AG20443 (cell line): ENCODE measurements around the gene RHBDF1.
"Not testable (repeated sequence)": the region's sequence is repeated elsewhere in the genome, so short reads cannot be mapped to it uniquely, and the experiment has no call there.

ENCODE experiments used
- DNase-seq: peaks from one replicate; pipeline ENCODE4 v3.0.0; 2012; ENCODE audit warnings: low spot score, mixed read lengths

The RHBDF1 gene

DNA sequence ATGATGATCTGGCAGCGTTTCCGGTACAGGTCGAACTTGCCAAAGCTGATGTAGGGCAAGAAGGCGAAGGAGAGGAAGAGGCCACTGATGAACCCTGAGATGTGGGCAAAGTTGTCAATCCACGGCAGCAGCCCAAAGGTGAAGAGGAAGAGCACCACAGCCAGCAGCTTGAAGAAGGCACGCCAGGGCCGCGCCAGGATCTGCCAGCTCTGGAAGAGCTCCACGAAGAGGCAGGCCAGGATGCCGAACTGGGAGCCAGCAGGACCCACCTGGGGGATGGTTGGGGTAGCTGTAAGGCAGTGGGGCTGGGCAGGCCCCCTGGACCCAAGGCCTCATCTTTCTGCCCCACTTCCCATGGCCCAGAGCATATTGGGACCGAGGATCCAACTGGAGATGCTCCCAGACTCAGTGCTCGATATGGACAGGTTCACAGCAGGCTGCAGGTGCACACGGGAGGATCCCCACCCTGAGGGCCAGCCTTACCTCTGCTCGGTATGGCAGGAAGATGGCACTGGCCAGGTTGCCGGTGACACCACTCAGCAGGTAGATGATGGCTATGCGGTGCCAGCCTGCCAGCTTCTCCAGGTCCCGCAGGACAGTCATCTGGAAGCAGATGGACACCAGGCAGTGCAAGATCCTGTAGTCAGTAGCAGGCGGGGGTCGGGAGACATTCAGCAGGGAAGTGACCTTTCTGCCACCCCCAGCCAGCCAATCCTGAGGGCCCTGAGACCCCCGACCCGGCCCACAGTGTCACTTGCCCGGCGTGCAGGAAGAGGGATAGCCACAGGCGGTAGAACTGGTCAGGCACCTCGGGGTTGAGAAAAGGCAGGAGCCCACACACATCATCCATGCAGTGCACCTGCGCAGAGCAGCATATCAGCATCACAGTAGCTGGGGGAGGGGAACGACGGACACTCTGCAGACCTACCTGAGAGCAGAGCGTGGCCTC, 13.7 kb downstream of the RHBDF1 start:
- DNase-seq, result no peak

GRCh38 chr16:57711-58110, 14.7 kb downstream of the RHBDF1 start:
- no peak for DNase-seq

GRCh38 chr16:56231-56927, 16.1 kb downstream of the RHBDF1 start:
- DNase-seq, result no peak

GRCh38 chr16:55571-56136, 16.8 kb downstream of the RHBDF1 start:
- DNase-seq, result no peak

DNA sequence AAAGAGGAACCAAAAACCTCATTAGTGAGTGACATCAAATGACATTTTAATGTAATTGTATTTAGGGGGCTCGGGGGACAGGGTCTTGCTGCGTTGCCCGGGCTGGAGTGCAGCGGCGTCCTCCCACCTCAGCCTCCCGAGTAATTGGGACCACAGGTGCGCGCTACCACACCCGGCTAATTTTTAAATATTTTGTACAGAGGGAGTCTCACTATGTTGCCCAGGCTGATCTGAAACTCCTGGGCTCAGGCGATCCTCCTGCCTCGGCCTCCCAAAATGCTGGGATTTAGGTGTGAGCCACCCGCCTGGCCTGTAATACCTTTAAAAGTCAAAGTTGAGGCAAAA, 18.2 kb downstream of the RHBDF1 start:
- DNase-seq, result no peak

DNA sequence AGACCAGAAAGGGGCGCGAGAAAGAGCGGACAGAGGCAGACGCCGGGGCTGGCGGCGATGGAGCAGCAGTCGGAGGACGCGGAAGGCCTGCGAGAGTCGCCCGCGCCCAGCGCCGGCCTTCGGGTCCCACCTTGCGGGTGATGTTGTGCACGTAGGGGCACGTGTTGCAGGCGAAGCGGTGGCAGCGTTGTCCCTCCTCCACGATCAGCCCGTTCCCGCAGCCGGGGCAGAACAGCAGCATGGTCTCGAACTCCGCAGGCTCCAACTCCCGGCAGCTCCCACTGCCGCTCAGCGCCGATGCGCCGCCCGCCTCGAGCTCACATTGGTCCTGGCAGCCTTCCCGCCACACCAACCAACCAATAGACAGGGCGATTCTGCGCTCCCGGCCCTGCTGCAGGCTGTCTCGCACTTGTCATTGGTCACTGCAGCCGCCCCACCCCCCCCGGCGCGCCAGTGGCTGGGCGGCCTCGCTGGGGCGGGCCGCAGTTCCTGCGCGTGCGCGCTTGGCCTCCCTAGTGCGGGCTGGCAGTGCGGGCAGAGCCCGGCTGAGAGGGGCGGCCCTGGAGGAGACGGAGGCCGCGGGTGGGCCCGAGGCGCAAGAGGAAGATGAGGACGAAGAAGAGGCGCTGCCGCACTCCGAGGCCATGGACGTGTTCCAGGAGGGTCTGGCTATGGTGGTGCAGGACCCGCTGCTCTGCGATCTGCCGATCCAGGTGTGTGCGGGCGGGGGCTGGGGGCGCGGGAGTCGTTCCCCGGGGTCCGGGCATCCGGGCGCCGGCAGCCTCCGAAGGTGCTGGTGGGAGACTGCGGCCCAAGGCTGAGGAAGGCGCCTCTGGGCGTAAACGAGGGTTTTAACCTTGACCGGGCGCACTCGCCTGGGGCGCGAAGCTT, 18.8 kb downstream of the RHBDF1 start, which contains the start of the genes POLR3K and SNRNP25:
TSS of gene POLR3K (minus strand) at position 263 of the 891 bp plus-strand sequence. CDS start at position 241, 22 bp downstream.
TSS of gene SNRNP25 (plus strand) at position 483 of the 891 bp plus-strand sequence. CDS start at position 672, 189 bp downstream.
- peak; percentile 100 for DNase-seq

DNA sequence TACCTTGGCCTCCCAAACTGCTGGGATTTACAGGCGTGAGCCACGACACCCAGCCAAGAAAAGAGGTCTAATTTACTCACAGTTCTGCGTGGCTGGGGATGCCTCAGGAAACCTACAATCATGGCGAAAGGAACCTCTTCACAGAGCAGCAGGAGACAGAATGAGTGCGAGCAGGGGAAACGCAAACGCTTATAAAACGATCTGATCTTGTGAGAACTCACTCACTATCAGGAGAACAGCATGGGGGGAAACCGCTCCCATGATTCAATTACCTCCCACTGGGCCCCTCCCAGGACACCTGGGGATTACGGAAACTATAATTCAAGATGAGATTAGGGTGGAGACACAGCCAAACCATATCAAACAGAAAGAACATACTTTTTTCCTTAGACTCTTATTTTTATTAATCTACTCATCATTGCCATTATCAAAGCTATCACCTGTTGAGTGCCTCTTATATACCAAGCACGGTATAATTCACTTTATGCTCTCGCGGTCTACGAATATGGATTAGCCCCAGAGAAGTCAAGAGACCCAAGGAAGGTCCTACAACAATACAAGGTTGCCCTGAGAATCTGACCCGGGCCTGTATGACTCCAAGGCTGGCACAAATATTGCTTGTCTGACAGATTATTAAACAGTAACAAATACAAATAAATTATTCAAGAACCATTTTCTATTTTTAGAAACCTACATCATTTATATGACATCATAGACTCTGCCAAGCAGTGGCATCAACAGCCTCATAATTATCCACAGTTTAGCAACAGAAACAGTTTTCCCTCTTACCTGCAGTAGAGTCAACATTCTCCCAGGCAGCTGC, 21.5 kb downstream of the RHBDF1 start:
- no peak for DNase-seq

- no peak for DNase-seq
Observed at GRCh38 chr16:47234-47633, 25.2 kb downstream of the RHBDF1 start.

- not testable (repeated sequence) for DNase-seq
Observed at GRCh38 chr16:46510-46909, 25.9 kb downstream of the RHBDF1 start.

DNA sequence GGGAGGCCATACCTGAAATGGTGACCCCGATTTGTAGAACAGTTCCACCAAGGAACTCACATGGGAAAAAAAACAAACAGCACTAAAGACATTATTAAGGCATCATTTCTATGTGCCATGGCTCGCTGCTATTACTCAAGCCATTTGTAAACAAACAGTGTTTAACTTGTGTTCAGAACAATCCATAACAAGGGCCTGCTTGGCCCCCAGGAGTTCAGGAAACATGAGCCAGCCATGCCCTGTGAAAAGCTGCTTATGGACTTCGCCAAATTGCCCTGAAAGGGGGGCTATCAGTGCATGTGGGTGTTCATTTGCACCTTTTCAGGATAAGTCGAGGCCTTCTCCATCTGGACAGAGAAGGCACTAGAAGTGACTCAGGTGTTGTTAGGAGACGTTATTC, 27.0 kb downstream of the RHBDF1 start:
- no peak for DNase-seq

DNA sequence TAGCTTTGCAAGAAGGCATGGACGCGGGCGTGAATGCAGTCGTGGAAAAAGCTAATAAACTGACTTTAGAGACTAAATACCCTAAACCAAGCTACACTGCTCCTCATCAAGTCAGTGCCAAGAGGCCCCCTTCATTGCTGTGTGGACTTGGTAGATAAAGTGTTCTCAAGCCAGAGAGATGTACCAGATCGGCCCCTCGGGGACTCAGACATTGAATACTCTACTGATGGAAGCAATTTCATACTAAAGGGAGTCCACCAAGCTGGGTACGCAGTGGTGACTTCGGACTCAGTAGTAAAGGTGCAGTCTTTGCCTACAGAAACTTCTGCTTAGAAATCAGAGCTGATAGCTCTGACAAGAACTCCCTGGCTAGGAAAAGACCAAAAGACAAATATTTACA, 27.8 kb downstream of the RHBDF1 start:
- DNase-seq, result no peak

GRCh38 chr16:43294-43693, 29.1 kb downstream of the RHBDF1 start:
- no peak for DNase-seq

DNA sequence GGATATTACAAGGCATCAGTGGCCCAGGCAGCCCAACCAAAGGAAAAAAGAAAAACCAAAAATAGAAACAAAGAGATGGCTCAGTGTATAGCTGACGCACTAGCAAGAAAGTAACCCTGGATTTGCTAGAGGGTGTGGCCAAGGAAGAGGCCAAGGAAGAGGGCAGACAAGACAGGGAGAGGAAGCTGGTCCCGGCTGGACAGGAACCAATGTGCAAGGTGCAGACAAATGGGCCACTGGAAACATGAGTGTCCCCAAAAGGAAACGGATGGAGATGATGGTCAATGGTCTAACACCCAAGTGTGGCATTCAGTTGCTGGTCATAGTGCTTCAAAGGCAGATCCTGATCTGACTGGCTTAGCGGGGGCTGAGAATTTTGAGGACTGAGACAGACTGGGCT, 29.7 kb downstream of the RHBDF1 start:
- no peak for DNase-seq

- no peak for DNase-seq
Observed at GRCh38 chr16:42069-42457, 30.4 kb downstream of the RHBDF1 start.

- DNase-seq, result no peak
Observed at GRCh38 chr16:41439-42068, 30.9 kb downstream of the RHBDF1 start.

DNA sequence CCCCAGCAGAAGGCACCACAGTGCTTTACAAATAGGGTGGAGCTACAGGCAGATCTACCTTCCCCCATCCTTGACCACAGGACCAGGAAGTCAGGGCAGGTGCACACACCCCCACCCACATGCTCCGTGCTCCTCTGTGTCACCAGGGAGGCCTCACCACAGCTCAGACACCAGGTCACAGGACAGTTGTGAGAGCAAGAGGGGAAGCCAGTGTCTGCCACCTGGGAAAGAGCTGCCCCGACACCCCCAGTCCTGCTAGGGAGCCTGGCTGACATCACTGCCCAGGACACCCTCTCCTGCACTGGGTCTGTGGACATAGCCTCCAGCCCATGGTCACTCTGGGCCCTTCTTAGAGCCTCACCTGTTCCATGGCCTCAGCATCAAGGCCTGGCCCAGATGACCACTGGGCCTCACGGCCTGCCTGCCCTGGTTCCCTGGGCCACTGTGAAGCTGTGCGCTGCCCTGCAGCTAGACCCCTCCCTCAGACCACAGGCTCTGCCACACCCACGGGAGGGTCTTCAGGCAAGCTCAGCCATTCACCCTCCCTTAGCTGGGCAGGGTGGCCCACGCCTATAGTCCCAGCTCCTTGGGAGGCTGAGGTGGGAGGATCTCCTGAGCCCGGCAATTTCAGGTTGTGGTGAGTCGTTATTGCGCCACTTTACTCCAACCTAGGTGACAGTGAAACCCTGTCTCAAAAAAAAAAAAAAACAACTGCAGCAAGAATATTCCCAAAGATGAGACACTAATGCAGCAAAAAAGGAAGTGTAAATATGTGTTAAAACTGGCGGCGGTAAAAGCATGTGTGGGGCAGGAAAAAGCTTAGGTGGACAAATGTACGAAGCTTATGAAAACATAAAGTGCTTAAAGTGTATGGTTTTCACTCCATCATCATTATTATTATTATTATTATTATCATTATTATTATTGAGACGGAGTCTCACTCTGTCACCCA, 33.2 kb downstream of the RHBDF1 start:
- DNase-seq, result no peak

DNA sequence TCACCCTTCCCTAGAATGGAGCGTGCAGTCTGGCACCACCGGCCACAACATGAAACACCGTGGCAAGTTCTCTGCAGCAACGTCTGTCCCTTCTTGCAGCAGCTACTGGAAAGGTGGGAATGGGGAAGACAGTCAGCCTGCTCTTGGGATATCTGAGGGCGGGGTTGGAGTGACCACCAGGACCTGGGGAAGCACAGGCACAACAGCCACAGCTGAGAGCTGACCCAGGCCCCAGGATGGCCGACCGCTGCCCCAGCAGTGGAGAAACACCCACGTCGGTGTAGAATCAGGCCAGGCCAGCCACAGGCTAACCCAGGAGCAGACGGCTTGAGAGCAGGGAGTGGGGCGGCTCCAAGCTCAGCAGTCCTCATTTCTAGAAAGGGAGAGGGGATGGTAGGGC, 34.2 kb downstream of the RHBDF1 start:
- not testable (repeated sequence) for DNase-seq

DNA sequence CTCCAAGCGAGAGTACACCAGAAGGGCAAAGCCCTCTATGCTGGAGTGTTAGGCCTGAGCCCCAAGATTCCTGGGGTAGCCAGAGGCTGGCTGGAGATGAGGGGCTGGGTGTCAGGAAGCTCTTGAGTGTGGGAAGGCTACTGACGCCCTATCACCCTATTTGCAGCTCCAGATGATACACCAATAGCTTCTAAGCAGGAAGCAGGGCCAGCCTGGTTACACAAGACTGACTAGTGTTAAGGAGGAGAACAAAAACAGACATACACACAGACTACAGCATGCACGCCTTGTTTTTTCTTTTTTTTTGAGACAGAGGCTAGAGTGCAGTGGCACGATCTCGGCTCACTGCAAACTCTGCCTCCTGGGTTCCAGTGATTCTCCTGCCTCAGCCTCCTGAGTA, 34.9 kb downstream of the RHBDF1 start:
- no peak for DNase-seq

- no peak for DNase-seq
Observed at GRCh38 chr16:36336-36984, 36.0 kb downstream of the RHBDF1 start.
